ENCODE measurements around the gene HAUS7. TPM values are rescaled to one million over a fixed set of nuclear protein-coding genes. Genes with fewer than 3 reads are reported as not detected.
A peak's percentile ranks its signal among the peaks of the same experiment; 100 is the strongest.

Gene HAUS7
- total RNA-seq, 2 experiments from 2014 or later: 24.4 to 25.6 TPM

GRCh38 chrX:153495903-153496589, 25.7 kb upstream of the HAUS7 start:
- H3K4me3 Mint-ChIP-seq: no peak overlapping the region
- no peaks in the 10 kb centered on the region for H3K4me1 Mint-ChIP-seq (ENCODE audit: low read depth)
- H3K27ac Mint-ChIP-seq: no peak overlapping the region
- no peak for ATAC-seq (ENCODE audit: poor library complexity)
- no peak for DNase-seq
- H3K27me3 Mint-ChIP-seq: no peaks in the 10 kb centered on the region
- POLR2A ChIA-PET: no interaction called here
- CTCF ChIA-PET: no interaction called here
- intact Hi-C loops (cut with DNase I, micrococcal nuclease): no loop called here
- H3K4me1 ChIP-seq (ENCODE audit: insufficient read depth, low read length): no peaks in the 10 kb centered on the region
- peaks cover 2 to 5% of the 10 kb centered on the region in 2 experiments for H3K27me3 ChIP-seq (ENCODE audit: control insufficient read depth in 1 of 2, insufficient read depth in 2 of 2, low read length in 2 of 2)
- H3K9me3 ChIP-seq (ENCODE audit: control insufficient read depth in 1 of 2, insufficient read depth in 1 of 2, low read length in 2 of 2): peaks cover 0 to 4% of the 10 kb centered on the region in 2 experiments
- H3K36me3 ChIP-seq (ENCODE audit: insufficient read depth, low read length): no peaks in the 10 kb centered on the region
- H3K27ac ChIP-seq (ENCODE audit: low read depth in 1 of 2, low read length in 2 of 2): no peak overlapping the region
- TF ChIP-seq CTCF (IDR thresholded peaks at IDR 0.05): no peak
- H3K4me3 ChIP-seq (ENCODE audit: low read length): no peak overlapping the region
- no peaks in the 10 kb centered on the region for H3K9me3 Mint-ChIP-seq
- H3K36me3 Mint-ChIP-seq (ENCODE audit: low read depth): no peaks in the 10 kb centered on the region

DNA sequence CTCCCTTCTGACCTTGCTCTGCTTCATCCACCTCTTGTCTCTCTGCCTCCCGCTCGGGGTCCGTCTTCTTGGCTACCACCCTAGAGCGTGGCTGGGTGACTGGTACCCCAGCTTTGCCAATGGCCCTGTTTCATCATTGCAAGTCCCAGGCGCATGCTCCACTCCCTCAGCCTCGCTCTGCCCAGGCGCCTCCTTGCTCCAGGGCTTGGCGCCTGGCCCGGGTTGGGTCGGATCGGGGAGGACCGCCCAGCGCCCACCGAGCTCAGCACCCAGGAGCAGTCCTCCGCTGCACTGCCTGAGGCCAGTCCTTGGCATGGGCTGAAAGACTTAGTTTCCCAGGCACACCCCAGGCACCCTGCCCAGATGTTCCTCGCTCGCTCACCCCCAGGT, 25.0 kb upstream of the HAUS7 start:
- ChIA-PET POLR2A (no interaction called here), CTCF (no interaction called here)
- H3K4me3 ChIP-seq (ENCODE audit: low read length): no peak overlapping the region
- ATAC-seq (ENCODE audit: poor library complexity): no peak
- Mint-ChIP-seq H3K36me3 (ENCODE audit: low read depth) (no peaks in the 10 kb centered on the region), H3K4me1 (ENCODE audit: low read depth) (no peaks in the 10 kb centered on the region), H3K9me3 (no peaks in the 10 kb centered on the region), H3K4me3 (no peak overlapping the region), H3K27me3 (no peaks in the 10 kb centered on the region), H3K27ac (no peak overlapping the region)
- no peak for TF ChIP-seq CTCF (IDR thresholded peaks at IDR 0.05)
- H3K9me3 ChIP-seq (ENCODE audit: control insufficient read depth in 1 of 2, insufficient read depth in 1 of 2, low read length in 2 of 2): peaks cover 0 to 4% of the 10 kb centered on the region in 2 experiments
- H3K27me3 ChIP-seq (ENCODE audit: control insufficient read depth in 1 of 2, insufficient read depth in 2 of 2, low read length in 2 of 2): peaks cover 2 to 5% of the 10 kb centered on the region in 2 experiments
- no peak overlapping the region for H3K27ac ChIP-seq (ENCODE audit: low read depth in 1 of 2, low read length in 2 of 2)
- DNase-seq: no peak
- no peaks in the 10 kb centered on the region for H3K36me3 ChIP-seq (ENCODE audit: insufficient read depth, low read length)
- intact Hi-C loops (cut with DNase I, micrococcal nuclease): no loop called here
- no peaks in the 10 kb centered on the region for H3K4me1 ChIP-seq (ENCODE audit: insufficient read depth, low read length)

GRCh38 chrX:153494541-153495361, 24.4 kb upstream of the HAUS7 start, which contains the start of gene BGN:
TSS of gene BGN (plus strand) at chrX:153494980. CDS start at chrX:153504632, 9,652 bp downstream.
- DNase-seq: peak in 6 of 14 experiments; percentile 5 to 41 (median 26)
- H3K27ac Mint-ChIP-seq: no peak within 1 kb of the TSS
- ChIA-PET POLR2A (no interaction called here), CTCF (no interaction called here)
- H3K4me1 Mint-ChIP-seq (ENCODE audit: low read depth): no peaks in the 10 kb centered on the region
- no peak for TF ChIP-seq CTCF (IDR thresholded peaks at IDR 0.05)
- Histone ChIP-seq H3K4me1 (ENCODE audit: insufficient read depth, low read length) (no peaks in the 10 kb centered on the region), H3K27me3 (ENCODE audit: control insufficient read depth in 1 of 2, insufficient read depth in 2 of 2, low read length in 2 of 2) (peaks cover 2 to 5% of the 10 kb centered on the region in 2 experiments), H3K4me3 (ENCODE audit: low read length) (no peak within 1 kb of the TSS), H3K9me3 (ENCODE audit: control insufficient read depth in 1 of 2, insufficient read depth in 1 of 2, low read length in 2 of 2) (peaks cover 0 to 4% of the 10 kb centered on the region in 2 experiments), H3K36me3 (ENCODE audit: insufficient read depth, low read length) (no peaks in the 10 kb centered on the region), H3K27ac (ENCODE audit: low read depth in 1 of 2, low read length in 2 of 2) (no peak within 1 kb of the TSS)
- no peak for ATAC-seq (ENCODE audit: poor library complexity)
- intact Hi-C loops (cut with DNase I, micrococcal nuclease): no loop called here
- H3K27me3 Mint-ChIP-seq: no peaks in the 10 kb centered on the region
- H3K4me3 Mint-ChIP-seq: no peak within 1 kb of the TSS
- no peaks in the 10 kb centered on the region for H3K36me3 Mint-ChIP-seq (ENCODE audit: low read depth)
- no peaks in the 10 kb centered on the region for H3K9me3 Mint-ChIP-seq
